Adrenal gland (tissue), 12 donors: Measurements from ENCODE around the gene HTR3B. TPM values are rescaled to one million over a fixed set of nuclear protein-coding genes. Genes with fewer than 3 reads are reported as not detected.
"Not testable (repeated sequence)": the region's sequence is repeated elsewhere in the genome, so short reads cannot be mapped to it uniquely, and the experiment has no call there.

ENCODE experiments used
- DNase-seq, 7 donors: peaks; one replicate each; pipeline ENCODE4 v3.0.0-alpha.2; 2019 to 2020
- H3K27ac ChIP-seq, 5 donors: fragments of 200-600 bp; sonication (generic) in 4 of 5; 1 replicate in 3 of 5; 2 replicates in 2 of 5; pipeline versions ENCODE4 v1.5.1 to v1.8.0; 2016 to 2020; ENCODE audit warnings: mild to moderate bottlenecking in 1 of 5
- H3K27me3 ChIP-seq: fragments of 200-600 bp; 2 replicates; pipeline ENCODE4 v1.8.0; 2021
- H3K36me3 ChIP-seq, 2 donors: fragments of 200-600 bp; replicated peaks in 1 of 2; 1 replicate in 1 of 2; 2 replicates in 1 of 2; pipeline versions ENCODE4 v1.5.1 to v1.8.0; 2018 to 2022
- H3K4me1 ChIP-seq, 2 donors: fragments of 200-600 bp; replicated peaks in 1 of 2; 1 replicate in 1 of 2; 2 replicates in 1 of 2; pipeline versions ENCODE4 v1.5.1 to v1.8.0; 2018 to 2021
- H3K4me3 ChIP-seq, 4 donors: fragments of 200-600 bp; sonication (generic) in 3 of 4; one replicate each; pipeline ENCODE4 v1.5.1; 2016 to 2018
- H3K9me3 ChIP-seq, 3 donors: fragments of 200-600 bp; sonication (generic) in 1 of 3; replicated peaks in 1 of 3; 1 replicate in 2 of 3; 2 replicates in 1 of 3; pipeline versions ENCODE4 v1.5.1 to v1.8.0; 2016 to 2021
- CTCF ChIP-seq, 6 experiments: fragments of 450-650 bp in 4 of 6; fragments of 200-600 bp in 2 of 6; sonication (generic) in 1 of 6; IDR thresholded peaks; 1 replicate in 5 of 6; 2 replicates in 1 of 6; pipeline versions ENCODE4 v1.5.1 to v1.8.0; 2016 to 2021; ENCODE audit warnings: antibody characterized with exemption in 6 of 6, mild to moderate bottlenecking in 2 of 6, moderate library complexity in 1 of 6
- POLR2A ChIP-seq, 2 donors: fragments of 450-650 bp; IDR thresholded peaks; one replicate each; pipeline ENCODE4 v1.6.1; 2017; ENCODE audit warnings: antibody characterized with exemption in 2 of 2, mild to moderate bottlenecking in 2 of 2, moderate library complexity in 1 of 2
- WGBS, 4 donors: extraction: QIAGEN DNeasy Blood & Tissue Kit in 2 of 4; methylation state at CpG; one replicate each; pipeline versions ENCODE4 v1.1.5 to v1.1.7; 2013 to 2017; 5-methylcytosine and 5-hydroxymethylcytosine counted together
- intact Hi-C, 2 donors: fragments of 100-400 bp; cut with DNase I; formaldehyde crosslinking; loops; one replicate each; pipeline versions ENCODE4 v1.14.1 to v1.15.0; 2022 to 2023
- polyA plus RNA-seq, 3 donors: library from polyadenylated mRNA; stranded (reverse); fragments of 200-250 nt in 2 of 3; fragments of 350-450 nt in 1 of 3; fragmentation: Illumina TruSeq in 1 of 3; extraction: RNeasy Lipid Tissue Mini Kit (QIAGEN cat#74804) in 1 of 3; gene quantifications; one replicate each; pipeline ENCODE4 v1.2.3, GENCODE V29; 2013 to 2014
- total RNA-seq, 9 donors: library from RNA; depleted of rRNA in 4 of 9; stranded (reverse); fragments of >200 nt in 4 of 9; fragments of 120-200 nt in 1 of 9; fragmentation: NEBNext Ultra II Directional in 1 of 9; extraction: Animal tissue kit (Norgen Biotek cat#: 25700) in 1 of 9; gene quantifications; one replicate each; pipeline versions ENCODE4 v1.1.0 to v1.2.4, GENCODE V29; 2013 to 2023
- donor health status: healthy with polysubstance abuse.
- donor health status: Bipolar disorder and iron deficiency.
- donor health status: DM: yes; HTN: yes; CAD: no.
- donor health status: DM: no; HTN: no; CAD: no.
- donor health status: DM: no; HTN: no; CAD: no.
- donor health status: DM: yes; HTN: yes; CAD: no.

The HTR3B gene
- total and polyA plus RNA-seq, 12 donors, result not detected

DNA sequence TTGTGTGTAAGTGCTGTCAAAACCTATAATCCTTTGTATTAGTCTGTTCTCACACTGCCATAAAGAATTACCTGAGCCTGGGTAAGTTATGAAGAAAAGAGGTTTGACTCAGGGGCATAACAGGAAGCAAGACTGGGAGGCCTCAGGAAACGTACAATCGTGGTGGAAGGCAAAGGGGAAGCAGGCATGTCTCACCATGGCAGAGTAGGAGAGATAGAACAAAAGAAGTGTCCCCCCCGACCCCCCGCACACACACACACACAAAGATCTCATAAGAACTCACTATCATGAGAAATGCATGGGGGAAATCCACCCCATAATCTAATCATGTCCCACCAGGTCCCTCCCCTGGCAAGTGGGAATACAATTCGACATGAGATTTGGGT, 26.9 kb upstream of the HTR3B start:
- Histone ChIP-seq H3K9me3 (no peaks in the 10 kb centered on the region), H3K4me3 (no peak overlapping the region), H3K27ac (no peak overlapping the region), H3K27me3 (no peaks in the 10 kb centered on the region), H3K36me3 (no peaks in the 10 kb centered on the region), H3K4me1 (peaks cover 4 to 18% of the 10 kb centered on the region in 2 donors)
- WGBS, 4 donors, result 66 to 75% (median 73%) methylated on average over 5 of the region's 5 CpGs
- no peak for DNase-seq
- intact Hi-C loops, result no loop called here
- TF ChIP-seq POLR2A (IDR thresholded peaks at IDR 0.05), result no peak
- TF ChIP-seq CTCF (IDR thresholded peaks at IDR 0.05), result no peak

- H3K27me3 ChIP-seq, H3K9me3 ChIP-seq, intact Hi-C loops, DNase-seq, H3K4me1 ChIP-seq, H3K27ac ChIP-seq, H3K36me3 ChIP-seq, H3K4me3 ChIP-seq: not testable (repeated sequence)
- WGBS, 4 donors, result 91 to 100% (median 97%) methylated on average over 1 to 4 of the region's 4 CpGs
Measured at GRCh38 chr11:113879446-113879845, 25.1 kb upstream of the HTR3B start.

- TF ChIP-seq POLR2A (IDR thresholded peaks at IDR 0.05), result no peak
- no peak for TF ChIP-seq CTCF (IDR thresholded peaks at IDR 0.05)
- Histone ChIP-seq H3K27me3 (no peaks in the 10 kb centered on the region), H3K36me3 (no peaks in the 10 kb centered on the region), H3K27ac (no peak overlapping the region), H3K9me3 (no peaks in the 10 kb centered on the region), H3K4me1 (no peaks in the 10 kb centered on the region), H3K4me3 (no peak overlapping the region)
- no peak for DNase-seq
- intact Hi-C loops, result no loop called here
- 72 to 89% (median 80%) methylated on average over 4 of the region's 4 CpGs for WGBS, 4 donors
Measured at GRCh38 chr11:113880971-113881370, 23.6 kb upstream of the HTR3B start.

- DNase-seq, result no peak
- H3K4me3 ChIP-seq, result no peak overlapping the region
- no peaks in the 10 kb centered on the region for H3K36me3 ChIP-seq
- intact Hi-C loops, result no loop called here
- H3K27me3 ChIP-seq, result no peaks in the 10 kb centered on the region
- no peak for TF ChIP-seq POLR2A (IDR thresholded peaks at IDR 0.05)
- TF ChIP-seq CTCF (IDR thresholded peaks at IDR 0.05), result no peak
- no peak overlapping the region for H3K27ac ChIP-seq
- 54 to 81% (median 75%) methylated on average over 1 of the region's 1 CpG for WGBS, 4 donors
- no peaks in the 10 kb centered on the region for H3K4me1 ChIP-seq
- no peaks in the 10 kb centered on the region for H3K9me3 ChIP-seq
Measured at GRCh38 chr11:113881856-113882255, 22.7 kb upstream of the HTR3B start.

GRCh38 chr11:113884361-113884836, 20.2 kb upstream of the HTR3B start:
- Histone ChIP-seq H3K4me3 (no peak overlapping the region), H3K27me3 (no peaks in the 10 kb centered on the region), H3K27ac (no peak overlapping the region), H3K36me3 (no peaks in the 10 kb centered on the region), H3K9me3 (no peaks in the 10 kb centered on the region), H3K4me1 (no peaks in the 10 kb centered on the region)
- WGBS, 4 donors, result 67 to 75% (median 69%) methylated on average over 7 of the region's 7 CpGs
- DNase-seq, result peak in 2 of 7 donors; percentile 36 to 41
- intact Hi-C loops, result no loop called here
- TF ChIP-seq POLR2A (IDR thresholded peaks at IDR 0.05), result no peak
- no peak for TF ChIP-seq CTCF (IDR thresholded peaks at IDR 0.05)
